Mammary epithelial cell (primary cell): Measurements from ENCODE around the gene TMEM132D.

ENCODE experiments used
- CTCF ChIP-seq, 2 donors: IDR thresholded peaks in 1 of 2; conservative IDR thresholded peaks in 1 of 2; 2 replicates each; pipeline ENCODE4 v1.5.1; 2011 to 2012; ENCODE audit warnings: inconsistent platforms in 2 of 2, low read length in 2 of 2, mild to moderate bottlenecking in 2 of 2, control low read depth in 1 of 2, low read depth in 1 of 2; ENCODE audit not compliant: insufficient read depth in 1 of 2; ENCODE audit errors: extremely low read depth in 1 of 2
- EZH2 ChIP-seq: IDR thresholded peaks from 2 replicates; pipeline ENCODE4 v1.6.1; 2012; ENCODE audit warnings: low read length, inconsistent platforms, borderline replicate concordance

- TF ChIP-seq CTCF (conservative IDR thresholded peaks at IDR 0.05 in 1 of 2, IDR thresholded peaks at IDR 0.05 in 1 of 2; ENCODE audit: extremely low read depth in 1 of 2, insufficient read depth in 1 of 2, low read depth in 1 of 2, low read length in 2 of 2) (no peak), EZH2 (no peak)
Measured at GRCh38 chr12:129863938-129864337, 39.9 kb downstream of the TMEM132D start.
